OCI-LY7 (cell line): Measurements from ENCODE around the gene NDUFS5. TPM values are rescaled to one million over a fixed set of nuclear protein-coding genes. Genes with fewer than 3 reads are reported as not detected.
A peak's percentile ranks its signal among the peaks of the same experiment; 100 is the strongest.
"Not testable (repeated sequence)": the region's sequence is repeated elsewhere in the genome, so short reads cannot be mapped to it uniquely, and the experiment has no call there.

Experiments used
- BruUV-seq: library from RNA; stranded (reverse); fragments of 400-500 nt; replicated peaks from 2 replicates; lab custom pipeline; 2021; lab: Mats Ljungman, UMichigan
- CTCF ChIA-PET: fragments of 300-600 bp; sonication (Branson Sonifier 250); formaldehyde crosslinking; loops from one replicate; lab custom pipeline; 2022; ENCODE audit warnings: antibody characterized with exemption; ENCODE audit not compliant: unreplicated experiment; lab: Charles Lee
- POLR2A ChIA-PET: fragments of 300-600 bp; sonication (Branson Sonifier 250); formaldehyde crosslinking; loops from one replicate; lab custom pipeline; 2022; ENCODE audit warnings: antibody characterized with exemption; lab: Charles Lee
- DNase-seq: peaks from one replicate; pipeline ENCODE4 v3.0.0-alpha.2; 2015; ENCODE audit warnings: low spot score
- H2AFZ ChIP-seq: fragments of 200-600 bp; sonication (generic), shearing (Covaris generic); 2 replicates; pipeline ENCODE4 v1.6.1; 2014; ENCODE audit warnings: mild to moderate bottlenecking, antibody characterized with exemption, low read length, moderate library complexity
- H3K27ac ChIP-seq: fragments of 200-600 bp; sonication (generic); 2 replicates; pipeline ENCODE4 v1.5.1; 2014; ENCODE audit warnings: mixed run types, low read depth, mild to moderate bottlenecking, moderate library complexity, low read length, inconsistent platforms; ENCODE audit not compliant: poor library complexity, severe bottlenecking
- H3K36me3 ChIP-seq: fragments of 200-600 bp; sonication (generic); 2 replicates; pipeline ENCODE4 v1.6.1; 2014; ENCODE audit warnings: mild to moderate bottlenecking, antibody characterized with exemption, low read length, moderate library complexity, mixed read lengths; ENCODE audit not compliant: insufficient read depth
- H3K4me1 ChIP-seq: fragments of 200-600 bp; sonication (generic); 2 replicates; pipeline ENCODE4 v1.5.1; 2014; ENCODE audit warnings: mild to moderate bottlenecking, low read length; ENCODE audit not compliant: insufficient read depth, poor library complexity, severe bottlenecking
- H3K4me2 ChIP-seq: fragments of 200-600 bp; sonication (generic); 2 replicates; pipeline ENCODE4 v1.6.1; 2014; ENCODE audit warnings: mild to moderate bottlenecking, low read length
- H3K4me3 ChIP-seq: fragments of 200-600 bp; sonication (generic); 2 replicates; pipeline ENCODE4 v1.5.1; 2014; ENCODE audit warnings: mild to moderate bottlenecking, low read depth, low read length; ENCODE audit not compliant: poor library complexity, severe bottlenecking
- H3K79me2 ChIP-seq: fragments of 200-600 bp; sonication (generic); 2 replicates; pipeline ENCODE4 v1.6.1; 2016; ENCODE audit warnings: low read depth, mild to moderate bottlenecking, low read length, moderate library complexity, mixed read lengths; ENCODE audit not compliant: insufficient read depth
- H3K9me2 ChIP-seq: fragments of 200-600 bp; sonication (generic); 2 replicates; pipeline ENCODE4 v1.6.1; 2016; ENCODE audit warnings: mild to moderate bottlenecking, low read length, mixed read lengths; ENCODE audit not compliant: insufficient read depth
- H3K9me3 ChIP-seq: fragments of 200-600 bp; sonication (generic); 2 replicates; pipeline ENCODE4 v1.6.1; 2014; ENCODE audit warnings: mild to moderate bottlenecking, mixed run types, low read length, mixed read lengths
- H4K20me1 ChIP-seq: fragments of 200-600 bp; sonication (generic); 2 replicates; pipeline ENCODE4 v1.6.1; 2014; ENCODE audit warnings: mild to moderate bottlenecking, antibody characterized with exemption, low read length, moderate library complexity, mixed read lengths; ENCODE audit not compliant: insufficient read depth
- EZH2phosphoT487 ChIP-seq: fragments of 200-600 bp; sonication (generic); IDR thresholded peaks from 2 replicates; pipeline ENCODE4 v1.6.1; 2018; ENCODE audit warnings: low read depth, borderline replicate concordance, mild to moderate bottlenecking, mixed run types, antibody characterized with exemption, low read length, moderate library complexity, mixed read lengths
- intact Hi-C: fragments of 100-400 bp; cut with micrococcal nuclease; formaldehyde crosslinking; loops from one replicate; pipeline ENCODE4 v1.10.0; 2022; ENCODE audit not compliant: unreplicated experiment
- total RNA-seq, 2 experiments: library from RNA; depleted of rRNA in 1 of 2; stranded (reverse); fragments of >200 nt in 1 of 2; shearing (Covaris generic) in 1 of 2; gene quantifications; 2 replicates each; pipeline ENCODE4 v1.2.3, GENCODE V29; 2014 to 2022
- TF ChIP-seq, protein P1 (sequence below): fragments of 200-600 bp; sonication (generic); conservative IDR thresholded peaks from 2 replicates; pipeline ENCODE4 v1.5.1; 2014; ENCODE audit warnings: mild to moderate bottlenecking, antibody characterized with exemption, low read length, moderate library complexity, mixed read lengths

Gene NDUFS5
- total RNA-seq, 2 experiments from 2014 or later = 161 to 255 TPM

DNA sequence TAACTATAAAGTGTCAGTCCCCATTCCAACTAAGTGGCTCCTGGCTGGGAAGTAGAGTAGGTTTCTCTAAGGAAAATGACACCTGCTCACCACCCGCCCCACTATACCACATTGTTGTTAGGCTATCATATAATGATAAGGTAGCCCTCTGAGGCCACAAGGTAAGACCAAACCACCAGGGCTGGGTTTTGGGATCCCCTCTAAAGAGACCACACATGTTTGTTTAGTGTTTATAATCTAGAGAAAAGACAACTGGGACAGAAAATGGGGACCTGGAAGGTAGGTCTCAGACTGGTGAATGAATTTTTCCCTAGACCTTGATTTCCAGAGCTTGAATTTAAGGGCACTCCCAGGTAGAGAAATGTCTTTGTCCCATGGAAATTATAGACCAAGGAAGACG, 19.9 kb upstream of the NDUFS5 start:
- no peak overlapping the region for H3K27ac ChIP-seq
- peaks cover 90% of the 10 kb centered on the region for H3K36me3 ChIP-seq
- intact Hi-C loops = no loop called here

DNA sequence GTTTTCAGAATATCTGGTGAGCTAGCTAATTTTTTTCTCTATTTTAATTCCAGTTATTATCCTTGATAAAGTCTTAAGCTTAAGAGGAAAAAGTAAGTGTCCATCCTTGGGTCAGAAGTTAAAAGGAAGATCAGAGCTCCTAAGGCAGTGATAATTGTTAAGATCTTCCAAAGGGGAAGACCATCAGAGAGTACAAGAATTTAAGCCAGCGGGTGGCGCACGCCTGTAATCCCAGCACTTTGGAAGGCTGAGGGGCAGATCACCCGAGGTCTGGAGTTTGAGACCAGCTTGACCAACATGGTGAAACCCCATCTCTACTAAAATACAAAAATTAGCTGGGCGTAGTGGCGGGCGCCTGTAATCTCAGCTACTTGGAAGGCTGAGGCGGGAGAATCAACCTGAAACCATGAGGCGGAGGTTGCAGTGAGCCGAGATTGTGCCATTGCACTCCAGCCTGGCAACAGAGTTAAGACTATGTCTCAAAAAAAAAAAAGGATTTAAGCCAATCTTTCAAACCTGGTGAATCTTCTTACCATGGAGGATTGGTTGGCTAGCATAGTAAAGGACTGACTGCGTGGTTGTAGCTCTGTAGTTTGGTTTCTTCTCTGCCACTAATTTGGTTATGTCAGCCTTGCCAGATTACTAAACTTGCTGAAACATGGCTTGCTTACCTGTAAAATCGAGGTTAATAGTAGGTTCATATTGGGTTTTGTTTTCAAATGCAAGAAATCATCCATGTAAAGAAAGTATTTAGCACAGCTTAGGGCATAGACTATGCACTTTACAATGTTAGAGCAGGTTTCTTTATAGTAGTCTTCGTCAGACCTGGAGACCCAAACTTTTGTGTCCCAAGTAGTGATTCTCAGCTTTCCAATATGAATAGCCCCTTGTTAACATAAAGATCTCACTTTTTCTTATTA, 19.2 kb upstream of the NDUFS5 start:
- DNase-seq = no peak
- no peak overlapping the region for H3K4me3 ChIP-seq
- no peaks in the 10 kb centered on the region for H4K20me1 ChIP-seq
- no peaks in the 10 kb centered on the region for H3K9me2 ChIP-seq
- H3K9me3 ChIP-seq = no peaks in the 10 kb centered on the region
- H3K4me1 ChIP-seq = no peaks in the 10 kb centered on the region
- H3K79me2 ChIP-seq = no peaks in the 10 kb centered on the region
- intact Hi-C loops = no loop called here
- ChIA-PET CTCF (no interaction called here), POLR2A (interaction anchor here (0.6 kb wide), 1 partner anchor 119 kb away, joined by 7 read pairs; no protein-coding TSS in a partner anchor)
- no peak overlapping the region for H2AFZ ChIP-seq
- no peak overlapping the region for H3K4me2 ChIP-seq
- no TSS peak for BruUV-seq
- H3K27ac ChIP-seq = no peak overlapping the region
- TF ChIP-seq EZH2phosphoT487 = no peak
- TF ChIP-seq, protein P1, sequence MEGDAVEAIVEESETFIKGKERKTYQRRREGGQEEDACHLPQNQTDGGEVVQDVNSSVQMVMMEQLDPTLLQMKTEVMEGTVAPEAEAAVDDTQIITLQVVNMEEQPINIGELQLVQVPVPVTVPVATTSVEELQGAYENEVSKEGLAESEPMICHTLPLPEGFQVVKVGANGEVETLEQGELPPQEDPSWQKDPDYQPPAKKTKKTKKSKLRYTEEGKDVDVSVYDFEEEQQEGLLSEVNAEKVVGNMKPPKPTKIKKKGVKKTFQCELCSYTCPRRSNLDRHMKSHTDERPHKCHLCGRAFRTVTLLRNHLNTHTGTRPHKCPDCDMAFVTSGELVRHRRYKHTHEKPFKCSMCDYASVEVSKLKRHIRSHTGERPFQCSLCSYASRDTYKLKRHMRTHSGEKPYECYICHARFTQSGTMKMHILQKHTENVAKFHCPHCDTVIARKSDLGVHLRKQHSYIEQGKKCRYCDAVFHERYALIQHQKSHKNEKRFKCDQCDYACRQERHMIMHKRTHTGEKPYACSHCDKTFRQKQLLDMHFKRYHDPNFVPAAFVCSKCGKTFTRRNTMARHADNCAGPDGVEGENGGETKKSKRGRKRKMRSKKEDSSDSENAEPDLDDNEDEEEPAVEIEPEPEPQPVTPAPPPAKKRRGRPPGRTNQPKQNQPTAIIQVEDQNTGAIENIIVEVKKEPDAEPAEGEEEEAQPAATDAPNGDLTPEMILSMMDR = 0 out of 2 replicates have a peak, but pooled peaks have one; percentile 20
- peaks cover 86% of the 10 kb centered on the region for H3K36me3 ChIP-seq

More for the DNA sequence above, 19.9 kb upstream of the NDUFS5 start:
- TF ChIP-seq, protein P1 = no peak
- TF ChIP-seq EZH2phosphoT487 = no peak
- H4K20me1 ChIP-seq = no peaks in the 10 kb centered on the region
- H3K4me2 ChIP-seq = no peak overlapping the region
- DNase-seq = no peak
- no peak overlapping the region for H3K4me3 ChIP-seq
- no peaks in the 10 kb centered on the region for H3K4me1 ChIP-seq
- ChIA-PET POLR2A (interaction anchor here (0.6 kb wide), 1 partner anchor 118 kb away, joined by 7 read pairs; no protein-coding TSS in a partner anchor), CTCF (no interaction called here)
- no peak overlapping the region for H2AFZ ChIP-seq
- H3K9me2 ChIP-seq = no peaks in the 10 kb centered on the region
- H3K79me2 ChIP-seq = no peaks in the 10 kb centered on the region
- H3K9me3 ChIP-seq = no peaks in the 10 kb centered on the region
- no TSS peak for BruUV-seq

DNA sequence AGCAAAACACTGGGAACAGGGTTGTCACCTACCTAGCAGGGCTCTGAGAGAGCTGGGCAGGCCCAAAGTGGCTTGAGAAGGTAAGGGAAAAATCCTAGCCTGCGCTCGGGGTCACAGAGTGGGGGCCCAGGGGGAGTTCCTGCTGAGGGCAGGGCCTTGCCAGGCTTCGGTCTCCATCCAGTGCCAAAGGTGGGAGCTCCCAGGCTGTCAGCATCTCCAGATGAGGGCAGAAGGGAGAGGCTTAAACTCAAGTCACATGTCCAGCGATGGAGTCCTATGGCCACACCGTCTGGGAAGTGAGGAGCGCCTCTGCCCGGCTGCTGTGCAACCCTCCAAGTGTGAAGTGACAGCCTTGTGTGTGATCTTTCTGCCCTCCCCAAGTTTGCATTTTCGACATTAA, 11.2 kb upstream of the NDUFS5 start:
- POLR2A ChIA-PET = interaction anchor here (1.6 kb wide), 1 partner anchor 10 kb away, joined by 3 read pairs; no protein-coding TSS in a partner anchor
- H3K4me1 ChIP-seq, BruUV-seq, H3K4me2 ChIP-seq, H3K79me2 ChIP-seq, H3K9me2 ChIP-seq, H4K20me1 ChIP-seq, DNase-seq, intact Hi-C loops, CTCF ChIA-PET, H3K4me3 ChIP-seq, H2AFZ ChIP-seq, H3K27ac ChIP-seq, H3K9me3 ChIP-seq: not testable (repeated sequence)
- H3K36me3 ChIP-seq = peaks cover 16% of the 10 kb centered on the region
